Measurements from ENCODE around the gene GSTT2B.
"Not testable (repeated sequence)": the region's sequence is repeated elsewhere in the genome, so short reads cannot be mapped to it uniquely, and the experiment has no call there.

The GSTT2B gene

DNA sequence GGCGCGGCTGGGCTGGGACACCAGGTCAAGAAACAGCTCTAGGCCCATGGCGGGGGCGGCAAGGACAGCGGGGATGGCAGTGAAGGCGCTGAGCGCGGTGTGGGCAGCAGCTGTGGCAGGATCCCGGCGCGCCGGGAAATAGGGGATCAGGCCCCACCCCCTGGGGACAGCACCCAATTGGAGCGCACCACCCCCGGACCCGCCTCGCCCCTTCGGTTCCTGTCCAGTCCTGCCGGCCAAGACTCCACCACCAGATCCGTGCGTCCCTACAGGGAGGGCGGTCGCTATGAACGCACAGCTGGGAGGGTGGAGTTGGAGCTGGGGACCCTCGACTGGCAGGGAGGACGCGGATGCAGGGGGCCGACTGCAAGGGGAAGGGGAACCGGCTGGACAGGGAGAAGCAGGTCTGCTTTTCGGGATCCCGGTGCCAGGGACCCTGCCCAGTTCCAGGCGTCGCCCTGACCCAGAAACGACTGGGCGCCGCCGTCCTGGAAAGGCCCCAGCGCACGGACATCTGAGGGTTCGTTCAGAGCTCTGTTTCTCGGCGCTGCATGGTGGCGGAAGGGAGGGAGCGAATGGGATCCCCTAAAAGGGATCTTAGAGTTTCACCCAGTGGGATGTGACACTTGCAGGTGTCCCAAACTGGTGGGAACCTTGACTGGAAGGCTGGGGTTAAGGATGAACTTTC, at the start of gene GSTT2B:
Gene GSTT2B, minus strand, starts transcription at position 112 of the 688 bp plus-strand sequence. Its CDS starts 64 bp downstream, at position 48.
- not testable (repeated sequence) for DNase-seq (ENCODE audit: low spot score)

DNA sequence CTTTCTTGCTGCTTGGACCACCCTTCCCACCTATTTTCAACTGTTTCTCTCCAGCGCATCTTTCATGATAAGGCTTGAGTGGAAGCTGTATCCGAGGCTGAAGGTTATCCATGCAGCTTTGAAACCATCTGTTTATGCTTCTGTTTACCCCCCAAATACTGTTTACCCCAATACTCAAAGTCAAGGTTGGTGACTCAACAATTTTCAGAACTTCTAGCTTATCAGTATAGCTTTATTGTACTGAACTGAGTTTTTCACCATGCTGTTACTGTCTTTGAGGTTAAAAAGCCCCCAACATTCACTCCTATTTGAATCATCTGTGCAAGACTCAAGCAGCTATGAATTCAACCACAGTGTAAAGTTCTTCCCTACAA, 49.0 kb upstream of the GSTT2B start:
- DNase-seq (ENCODE audit: low spot score) = no peak

DNA sequence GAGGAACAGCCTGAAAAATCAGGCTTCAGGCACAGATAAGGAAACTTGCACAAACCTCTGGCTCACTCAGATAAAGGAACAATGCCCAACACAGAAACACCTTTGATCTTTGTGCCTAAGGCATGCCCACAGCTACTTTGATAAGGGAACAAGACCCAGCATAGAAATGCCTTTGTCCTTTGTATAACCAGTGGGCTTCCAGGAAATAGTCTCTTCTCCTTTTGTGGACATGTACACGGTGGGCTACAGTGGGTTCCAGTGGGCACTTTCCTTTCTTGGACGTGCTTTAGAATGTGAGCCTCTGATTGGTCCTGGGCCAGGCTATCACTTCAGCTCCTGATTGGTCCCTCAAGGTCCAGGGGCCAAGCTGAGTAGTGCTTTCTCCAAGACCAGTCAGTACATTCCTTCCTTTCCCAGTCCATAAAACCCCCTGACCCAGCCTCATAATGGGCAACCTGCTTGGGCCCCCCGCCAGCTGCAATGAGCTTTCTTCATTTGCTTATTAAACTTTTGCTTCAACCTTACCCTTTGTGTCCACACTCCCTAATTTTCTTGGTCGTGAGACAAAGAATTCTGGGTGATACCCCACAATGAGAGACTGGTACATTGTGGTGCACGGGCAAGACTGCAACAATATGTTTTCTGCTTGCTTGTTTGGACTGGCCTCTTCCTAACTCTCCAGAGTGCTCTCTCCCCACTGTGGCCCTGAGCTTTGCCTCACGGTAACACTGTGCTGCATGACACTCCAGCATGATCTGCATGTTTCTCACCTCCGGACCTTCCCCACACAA, 48.4 kb upstream of the GSTT2B start:
- DNase-seq (ENCODE audit: low spot score) = no peak

- DNase-seq (ENCODE audit: low spot score) = no peak
Measured at GRCh38 chr22:24008381-24009226, 47.6 kb upstream of the GSTT2B start.

GRCh38 chr22:24008022-24008283, 47.0 kb upstream of the GSTT2B start:
- no peak for DNase-seq (ENCODE audit: low spot score)

DNA sequence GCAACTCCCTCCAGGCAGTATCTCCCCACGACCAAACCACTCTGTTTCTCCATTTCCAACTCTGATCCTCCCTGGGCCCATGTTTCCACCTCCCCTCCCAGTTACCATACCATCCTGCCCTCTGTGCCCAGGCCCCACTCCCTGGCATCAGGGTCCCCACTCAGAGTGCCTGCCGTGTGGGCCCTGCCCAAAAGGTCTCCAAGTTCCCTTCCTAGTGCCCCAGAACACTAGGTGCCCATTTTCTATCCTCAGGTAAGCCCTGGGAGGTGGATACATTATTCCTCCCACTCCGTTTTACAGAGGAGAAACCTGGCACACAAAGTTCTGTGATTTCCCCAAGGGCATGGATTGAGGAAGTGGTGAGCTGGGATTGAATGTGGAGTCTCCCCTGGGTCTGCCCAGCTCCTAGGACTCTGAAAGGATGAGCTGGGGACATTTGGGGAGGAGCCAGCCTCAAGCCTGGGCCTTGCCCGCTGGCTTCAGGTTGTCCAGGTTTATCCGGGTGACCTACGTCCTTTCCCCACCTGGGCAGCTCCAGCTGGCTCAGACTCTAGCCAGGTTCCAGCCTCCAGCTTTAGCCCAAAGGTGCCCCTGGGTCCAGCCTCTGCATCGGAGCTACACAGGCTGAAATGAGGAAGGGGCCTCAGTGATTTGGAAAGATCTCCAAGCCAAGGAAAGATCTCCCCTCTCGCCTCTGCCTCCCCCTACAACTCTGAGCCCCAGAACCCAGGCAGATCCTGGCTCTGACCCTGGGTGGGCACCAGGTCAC, 46.4 kb upstream of the GSTT2B start:
- no peak for DNase-seq (ENCODE audit: low spot score)

DNA sequence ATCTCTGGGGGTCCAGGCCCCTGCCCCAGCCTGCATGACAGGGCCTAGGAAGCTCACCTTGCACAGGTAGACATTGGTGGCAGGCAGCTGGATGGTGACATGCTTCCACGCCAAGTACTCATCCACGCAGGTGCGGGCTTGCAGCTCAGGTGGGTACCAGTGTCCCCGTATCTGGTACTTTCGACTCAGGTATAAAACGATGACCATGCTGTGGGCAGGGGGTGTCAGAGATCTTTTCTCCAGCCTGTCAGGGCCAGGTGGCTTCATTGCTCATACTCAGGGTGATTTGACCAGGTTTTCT, 45.9 kb upstream of the GSTT2B start:
- DNase-seq (ENCODE audit: low spot score) = no peak

DNA sequence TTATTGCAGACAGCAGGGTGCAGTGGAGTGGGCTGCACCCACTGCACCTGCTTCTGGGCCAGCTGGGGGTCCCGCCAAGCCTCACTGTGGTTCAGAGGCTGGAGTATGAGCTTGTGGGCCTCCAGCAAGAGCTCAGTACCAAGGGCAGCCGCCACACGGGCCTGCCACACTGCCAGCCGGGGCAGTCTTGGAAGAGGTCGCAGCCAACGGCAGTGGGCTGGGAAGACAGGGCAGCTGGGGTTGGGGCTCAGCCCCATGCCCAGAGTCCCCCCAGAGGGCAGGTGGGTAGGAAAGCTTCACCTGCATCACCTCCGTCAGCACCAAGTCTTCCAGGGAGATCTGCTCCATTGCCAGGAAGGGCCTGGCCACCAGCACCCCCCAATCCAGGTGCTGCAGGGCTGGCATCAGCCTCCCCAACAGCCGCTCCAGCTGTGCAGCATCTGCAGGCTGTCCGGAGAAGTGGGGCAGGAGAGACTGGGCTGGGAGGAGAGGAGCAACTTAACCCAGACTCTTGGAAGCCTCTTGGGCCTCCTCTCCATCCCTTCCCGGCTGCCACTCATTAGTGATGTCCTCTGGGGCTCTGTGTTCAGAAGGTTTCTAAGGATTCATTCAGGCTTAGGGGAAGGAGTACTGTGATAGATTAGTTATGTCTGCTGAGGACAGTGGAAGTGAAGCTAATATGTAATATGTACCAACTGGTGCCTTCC, 45.4 kb upstream of the GSTT2B start:
- no peak for DNase-seq (ENCODE audit: low spot score)

DNA sequence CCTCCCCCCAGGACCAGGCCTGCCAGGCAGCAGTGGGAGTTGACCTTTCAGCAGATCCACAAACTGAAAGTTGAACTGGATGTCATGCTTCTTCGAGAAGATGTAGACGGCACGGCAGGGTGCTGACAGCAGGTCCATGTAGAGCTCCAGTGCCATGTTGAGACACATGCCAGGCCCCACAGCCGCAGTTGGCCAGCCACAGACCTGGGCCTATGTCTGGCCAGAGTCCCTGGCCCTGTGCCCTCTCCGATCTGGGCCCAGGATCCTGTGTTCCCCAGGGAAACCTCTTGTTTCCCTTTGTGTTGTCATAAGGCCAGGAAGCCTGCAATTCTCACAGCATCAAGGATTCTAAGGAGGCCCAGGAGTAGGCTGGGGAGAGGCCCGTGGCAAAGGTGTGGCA, 44.2 kb upstream of the GSTT2B start, which contains the start of gene GSTT4:
Gene GSTT4, minus strand, starts transcription at position 253 of the 400 bp plus-strand sequence. Its CDS starts 97 bp downstream, at position 156.
- no peak for DNase-seq (ENCODE audit: low spot score)

DNA sequence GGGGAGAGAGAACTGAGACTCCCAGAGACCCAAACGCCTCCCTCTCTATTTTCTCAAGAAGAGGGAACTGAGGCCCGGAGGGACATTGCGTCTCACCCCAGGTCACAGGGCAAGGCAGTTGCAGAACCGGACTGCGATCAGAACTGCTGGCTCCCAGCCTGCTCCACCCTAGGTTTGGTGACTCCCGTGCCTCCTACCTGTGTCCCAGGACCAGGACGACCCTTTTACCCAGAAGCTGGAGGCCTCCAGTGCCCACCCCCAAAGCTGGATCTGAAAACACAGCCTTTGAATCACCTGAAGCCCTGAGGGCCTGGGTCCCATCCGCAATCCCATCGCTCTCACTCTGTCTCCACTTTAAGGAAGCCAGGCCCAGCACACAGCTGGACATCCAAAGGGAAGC, 42.9 kb upstream of the GSTT2B start:
- DNase-seq (ENCODE audit: low spot score) = no peak

- no peak for DNase-seq (ENCODE audit: low spot score)
Measured at GRCh38 chr22:24002851-24003250, 41.9 kb upstream of the GSTT2B start.

GRCh38 chr22:24002272-24002671, 41.3 kb upstream of the GSTT2B start:
- no peak for DNase-seq (ENCODE audit: low spot score)

DNA sequence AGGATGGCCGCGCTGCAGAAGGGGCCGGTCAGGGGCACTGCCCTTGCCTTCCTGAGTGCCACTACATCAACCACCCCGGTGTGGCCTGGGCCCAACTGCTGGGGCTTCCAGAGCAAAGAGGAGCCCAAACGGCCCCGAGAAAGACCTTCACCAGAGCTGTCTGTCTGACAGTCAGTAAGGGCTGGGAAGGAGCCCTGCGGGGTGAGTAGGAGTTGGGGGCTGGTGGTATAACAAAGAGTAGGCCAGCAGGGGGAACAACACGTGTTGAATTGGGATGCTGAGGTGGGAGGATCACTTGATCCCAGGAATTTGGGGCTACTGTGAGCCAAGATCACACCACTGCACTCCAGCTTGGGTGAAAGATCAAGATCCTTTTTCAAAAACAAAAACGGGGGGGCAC, 40.3 kb upstream of the GSTT2B start:
- no peak for DNase-seq (ENCODE audit: low spot score)

- not testable (repeated sequence) for DNase-seq (ENCODE audit: low spot score)
Measured at GRCh38 chr22:23999779-24000178, 38.8 kb upstream of the GSTT2B start.

DNA sequence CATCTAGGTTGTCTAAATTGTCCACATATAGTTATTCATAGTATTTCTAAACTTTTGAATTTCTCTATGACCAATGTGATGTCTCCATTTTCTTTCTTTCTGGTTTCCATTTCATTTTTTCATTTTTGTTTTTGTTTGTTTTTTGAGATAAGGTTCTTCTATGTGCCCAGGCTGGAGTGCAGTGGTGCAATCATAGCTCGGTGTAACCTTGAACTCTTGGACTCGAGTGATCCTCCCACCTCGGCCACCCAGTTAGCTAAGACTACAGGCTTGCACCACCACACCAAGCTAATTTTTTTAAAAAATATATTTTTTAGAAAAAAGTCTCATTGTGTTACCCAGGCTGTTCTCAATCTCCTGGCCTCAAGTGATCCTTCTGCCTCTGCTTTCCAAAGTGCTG, 36.1 kb upstream of the GSTT2B start:
- no peak for DNase-seq (ENCODE audit: low spot score)

- DNase-seq (ENCODE audit: low spot score) = not testable (repeated sequence)
Measured at GRCh38 chr22:23993581-23994177, 32.7 kb upstream of the GSTT2B start.

GRCh38 chr22:23993080-23993479, 32.1 kb upstream of the GSTT2B start:
- DNase-seq (ENCODE audit: low spot score) = not testable (repeated sequence)

GRCh38 chr22:23989583-23990244, 28.7 kb upstream of the GSTT2B start:
- DNase-seq (ENCODE audit: low spot score) = not testable (repeated sequence)

- not testable (repeated sequence) for DNase-seq (ENCODE audit: low spot score)
Measured at GRCh38 chr22:23986538-23987178, 25.7 kb upstream of the GSTT2B start.

DNA sequence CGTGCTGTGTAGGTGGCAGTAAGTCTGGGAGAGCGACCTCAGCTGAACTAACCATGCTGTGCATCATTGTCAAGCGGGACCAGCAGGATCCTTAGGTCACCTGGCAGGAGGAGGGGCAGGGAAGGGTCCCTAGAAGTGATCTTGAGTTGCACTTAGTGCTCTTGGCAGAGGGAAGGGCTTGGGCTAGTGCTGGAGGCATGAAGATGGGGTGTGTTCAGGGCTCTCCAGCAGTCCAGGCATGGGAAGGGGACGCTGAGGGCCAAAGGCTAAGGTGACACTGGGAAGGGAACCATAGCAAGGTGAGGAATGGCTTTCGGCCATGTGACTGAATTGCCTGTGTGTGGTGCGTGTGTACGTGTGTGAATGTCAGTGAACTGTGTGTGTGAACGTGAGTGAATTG, 25.1 kb upstream of the GSTT2B start:
- not testable (repeated sequence) for DNase-seq (ENCODE audit: low spot score)
